Measurements from ENCODE around the gene ATF7.

The ATF7 gene

GRCh38 chr12:53644133-53644532, 18.0 kb upstream of the ATF7 start:
- Histone ChIP-seq H3K4me1 (ENCODE audit: insufficient read depth, low read length) (no peaks in the 10 kb centered on the region), H3K9ac (ENCODE audit: low read depth, low read length) (no peak overlapping the region), H2AFZ (ENCODE audit: low read depth, low read length) (no peak overlapping the region), H3K27me3 (ENCODE audit: insufficient read depth, low read length, poor library complexity) (no peaks in the 10 kb centered on the region), H4K20me1 (ENCODE audit: insufficient read depth, low read length) (no peaks in the 10 kb centered on the region), H3K9me3 (ENCODE audit: insufficient read depth, low read length, severe bottlenecking) (no peaks in the 10 kb centered on the region), H3K27ac (ENCODE audit: low read length) (no peak overlapping the region), H3K79me2 (ENCODE audit: insufficient read depth, low read length) (no peaks in the 10 kb centered on the region), H3K36me3 (ENCODE audit: insufficient read depth, low read length) (no peaks in the 10 kb centered on the region), H3K4me3 (ENCODE audit: low read depth in 1 of 2, low read length in 2 of 2) (no peak overlapping the region), H3K4me2 (ENCODE audit: insufficient read depth, low read length) (no peak overlapping the region)
- no peak for TF ChIP-seq CTCF (IDR thresholded peaks at IDR 0.05; ENCODE audit: borderline replicate concordance, extremely low read depth, low read length, poor library complexity, severe bottlenecking)
- no peak for TF ChIP-seq EZH2 (IDR thresholded peaks at IDR 0.05; ENCODE audit: borderline replicate concordance, low read depth, low read length, severe bottlenecking)
- DNase-seq (no peak), ATAC-seq (ENCODE audit: insufficient read depth, low read depth) (no peak)

- no peaks in the 10 kb centered on the region for H4K20me1 ChIP-seq (ENCODE audit: insufficient read depth, low read length)
- DNase-seq (no peak), ATAC-seq (ENCODE audit: insufficient read depth, low read depth) (no peak)
- no peak overlapping the region for H3K9ac ChIP-seq (ENCODE audit: low read depth, low read length)
- no peak overlapping the region for H3K4me3 ChIP-seq (ENCODE audit: low read depth in 1 of 2, low read length in 2 of 2)
- H3K9me3 ChIP-seq (ENCODE audit: insufficient read depth, low read length, severe bottlenecking) = no peaks in the 10 kb centered on the region
- no peaks in the 10 kb centered on the region for H3K79me2 ChIP-seq (ENCODE audit: insufficient read depth, low read length)
- H3K4me2 ChIP-seq (ENCODE audit: insufficient read depth, low read length) = no peak overlapping the region
- H3K36me3 ChIP-seq (ENCODE audit: insufficient read depth, low read length) = no peaks in the 10 kb centered on the region
- H3K27me3 ChIP-seq (ENCODE audit: insufficient read depth, low read length, poor library complexity) = no peaks in the 10 kb centered on the region
- H3K27ac ChIP-seq (ENCODE audit: low read length) = no peak overlapping the region
- TF ChIP-seq EZH2 (IDR thresholded peaks at IDR 0.05; ENCODE audit: borderline replicate concordance, low read depth, low read length, severe bottlenecking) = no peak
- TF ChIP-seq CTCF (IDR thresholded peaks at IDR 0.05; ENCODE audit: borderline replicate concordance, extremely low read depth, low read length, poor library complexity, severe bottlenecking) = no peak
- no peak overlapping the region for H2AFZ ChIP-seq (ENCODE audit: low read depth, low read length)
- H3K4me1 ChIP-seq (ENCODE audit: insufficient read depth, low read length) = no peaks in the 10 kb centered on the region
Observed at GRCh38 chr12:53643232-53643979, 17.2 kb upstream of the ATF7 start.

DNA sequence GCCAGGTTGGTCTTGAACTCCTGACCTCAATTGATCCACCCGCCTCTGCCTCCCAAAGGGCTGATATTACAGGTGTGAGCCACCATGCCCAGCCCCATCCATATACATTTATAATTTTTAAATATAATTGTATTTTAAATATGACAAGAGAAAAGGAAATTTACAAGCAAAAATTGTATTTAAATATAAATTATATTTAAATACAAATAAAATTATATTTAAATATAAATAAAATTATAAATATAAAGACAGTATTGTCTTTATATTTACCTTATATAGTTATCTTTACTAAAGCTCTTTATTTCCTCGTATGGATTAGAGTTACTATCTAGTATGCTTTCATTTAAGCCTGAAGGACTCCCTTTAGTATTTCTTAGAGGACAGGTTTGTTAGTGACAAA, 11.9 kb upstream of the ATF7 start:
- no peak for TF ChIP-seq EZH2 (IDR thresholded peaks at IDR 0.05; ENCODE audit: borderline replicate concordance, low read depth, low read length, severe bottlenecking)
- no peak for TF ChIP-seq CTCF (IDR thresholded peaks at IDR 0.05; ENCODE audit: borderline replicate concordance, extremely low read depth, low read length, poor library complexity, severe bottlenecking)
- no peaks in the 10 kb centered on the region for H3K4me1 ChIP-seq (ENCODE audit: insufficient read depth, low read length)
- H3K4me3 ChIP-seq (ENCODE audit: low read depth in 1 of 2, low read length in 2 of 2) = no peak overlapping the region
- no peaks in the 10 kb centered on the region for H4K20me1 ChIP-seq (ENCODE audit: insufficient read depth, low read length)
- H3K9me3 ChIP-seq (ENCODE audit: insufficient read depth, low read length, severe bottlenecking) = no peaks in the 10 kb centered on the region
- no peak overlapping the region for H3K27ac ChIP-seq (ENCODE audit: low read length)
- H2AFZ ChIP-seq (ENCODE audit: low read depth, low read length) = no peak overlapping the region
- no peaks in the 10 kb centered on the region for H3K79me2 ChIP-seq (ENCODE audit: insufficient read depth, low read length)
- no peak for ATAC-seq (ENCODE audit: insufficient read depth, low read depth)
- H3K27me3 ChIP-seq (ENCODE audit: insufficient read depth, low read length, poor library complexity) = no peaks in the 10 kb centered on the region
- no peak for DNase-seq
- H3K4me2 ChIP-seq (ENCODE audit: insufficient read depth, low read length) = no peak overlapping the region
- H3K36me3 ChIP-seq (ENCODE audit: insufficient read depth, low read length) = no peaks in the 10 kb centered on the region
- H3K9ac ChIP-seq (ENCODE audit: low read depth, low read length) = no peak overlapping the region

All from DND-41 (cell line).